ENCODE results near the gene ZNF644.

DNA sequence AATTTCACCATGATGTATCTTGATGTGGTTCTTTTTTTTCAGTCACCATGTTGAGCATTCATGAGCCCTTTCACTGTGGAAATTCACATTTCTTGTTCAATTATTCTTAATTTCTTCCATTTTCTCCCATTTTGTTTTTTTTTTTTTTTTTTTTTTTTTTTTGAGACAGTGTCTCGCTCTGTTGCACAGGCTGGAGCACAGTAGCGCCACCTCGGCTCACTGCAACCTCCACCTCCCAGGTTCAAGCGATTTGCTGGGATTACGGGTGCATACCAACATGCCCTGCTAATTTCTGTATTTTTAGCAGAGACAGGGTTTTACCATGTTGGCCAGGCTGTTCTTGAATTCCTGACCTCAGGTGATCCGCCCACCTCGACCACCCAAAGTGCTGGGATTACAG, 14.7 kb downstream of the ZNF644 start:
- TF ChIP-seq, protein P1, sequence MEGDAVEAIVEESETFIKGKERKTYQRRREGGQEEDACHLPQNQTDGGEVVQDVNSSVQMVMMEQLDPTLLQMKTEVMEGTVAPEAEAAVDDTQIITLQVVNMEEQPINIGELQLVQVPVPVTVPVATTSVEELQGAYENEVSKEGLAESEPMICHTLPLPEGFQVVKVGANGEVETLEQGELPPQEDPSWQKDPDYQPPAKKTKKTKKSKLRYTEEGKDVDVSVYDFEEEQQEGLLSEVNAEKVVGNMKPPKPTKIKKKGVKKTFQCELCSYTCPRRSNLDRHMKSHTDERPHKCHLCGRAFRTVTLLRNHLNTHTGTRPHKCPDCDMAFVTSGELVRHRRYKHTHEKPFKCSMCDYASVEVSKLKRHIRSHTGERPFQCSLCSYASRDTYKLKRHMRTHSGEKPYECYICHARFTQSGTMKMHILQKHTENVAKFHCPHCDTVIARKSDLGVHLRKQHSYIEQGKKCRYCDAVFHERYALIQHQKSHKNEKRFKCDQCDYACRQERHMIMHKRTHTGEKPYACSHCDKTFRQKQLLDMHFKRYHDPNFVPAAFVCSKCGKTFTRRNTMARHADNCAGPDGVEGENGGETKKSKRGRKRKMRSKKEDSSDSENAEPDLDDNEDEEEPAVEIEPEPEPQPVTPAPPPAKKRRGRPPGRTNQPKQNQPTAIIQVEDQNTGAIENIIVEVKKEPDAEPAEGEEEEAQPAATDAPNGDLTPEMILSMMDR (conservative IDR thresholded peaks at IDR 0.05): no peak
- TF ChIP-seq EZH2 (IDR thresholded peaks at IDR 0.05; ENCODE audit: low read depth): no peak
